Cardiac septum (tissue), 1 donor: ENCODE measurements around the gene ZMYND12. TPM values are rescaled to one million over a fixed set of nuclear protein-coding genes. Genes with fewer than 3 reads are reported as not detected.

ENCODE experiments used
- DNase-seq: peaks from one replicate; pipeline ENCODE4 v3.0.0-alpha.2; 2020; ENCODE audit warnings: low spot score
- intact Hi-C: fragments of 100-400 bp; cut with DNase I; formaldehyde crosslinking; loops from one replicate; pipeline ENCODE4 v1.14.0; 2022
- total RNA-seq: library from RNA; stranded (reverse); fragmentation: NEBNext Ultra II Directional; extraction: Animal tissue kit (Norgen Biotek cat#: 25700); gene quantifications from one replicate; pipeline ENCODE4 v1.2.1, GENCODE V29; 2021
- donor health status: DM: no; HTN: no; CAD: no.

ZMYND12 gene
- total RNA-seq, 1 donor from 2014 or later, result 1.6 TPM

DNA sequence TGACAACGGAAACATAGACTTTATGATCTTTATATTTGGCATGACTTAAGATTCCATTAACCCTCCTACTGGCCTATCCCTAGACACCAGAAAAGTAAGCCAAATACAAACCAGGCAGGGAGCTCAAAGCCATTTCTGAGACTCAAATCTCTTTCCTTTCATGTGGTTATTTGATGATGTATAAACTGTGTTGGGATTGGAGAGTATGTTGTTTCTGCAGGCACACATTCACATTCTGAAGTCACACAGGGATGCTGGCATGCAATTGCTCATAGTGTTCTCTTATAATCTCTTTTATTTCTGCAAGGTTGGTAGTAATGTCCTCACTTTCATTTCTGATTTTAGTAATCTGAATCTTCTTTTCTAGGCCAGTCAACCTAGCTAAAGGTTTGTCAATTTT, 5.8 kb downstream of the ZMYND12 start:
- DNase-seq, result no peak
- intact Hi-C loops, result no loop called here

DNA sequence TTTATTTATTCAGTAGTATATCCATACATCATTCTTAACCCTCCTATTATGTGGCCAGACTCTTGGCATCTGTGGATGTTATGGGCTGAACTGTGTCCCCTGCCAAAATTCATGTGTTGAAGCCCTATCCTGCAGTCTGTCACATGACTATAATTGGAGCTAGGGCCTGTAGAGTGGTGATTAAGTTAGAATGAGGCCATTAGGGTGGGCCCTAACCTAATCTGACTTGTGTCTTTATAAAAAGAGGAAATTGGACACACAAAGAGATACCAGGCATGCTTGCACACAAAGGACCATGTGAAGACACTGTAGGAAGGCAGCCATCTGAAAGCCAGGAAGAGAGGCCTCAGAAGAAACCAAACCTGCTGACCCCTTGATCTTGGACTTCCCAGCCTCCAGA, 6.6 kb downstream of the ZMYND12 start:
- no peak for DNase-seq
- intact Hi-C loops, result no loop called here

DNA sequence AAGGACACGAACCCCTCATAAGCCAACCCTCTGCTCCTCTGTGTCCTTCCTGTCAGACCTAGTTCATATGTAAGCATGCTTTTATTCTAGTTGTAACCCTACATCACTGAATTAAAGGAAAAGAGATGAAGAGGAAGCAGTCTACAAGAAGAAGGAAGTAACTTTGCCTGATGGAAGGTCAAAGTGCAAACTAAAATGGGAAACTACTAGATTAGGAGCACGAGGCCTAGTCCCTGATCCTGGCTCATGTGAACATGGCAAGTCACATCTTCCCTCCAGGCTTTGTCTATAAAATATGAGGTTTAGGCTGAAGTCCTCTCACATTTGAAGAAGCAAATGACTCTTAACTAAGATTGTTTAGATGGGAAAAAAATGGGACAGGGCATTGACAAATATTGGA, 13.2 kb downstream of the ZMYND12 start:
- intact Hi-C loops, result no loop called here
- DNase-seq, result no peak

DNA sequence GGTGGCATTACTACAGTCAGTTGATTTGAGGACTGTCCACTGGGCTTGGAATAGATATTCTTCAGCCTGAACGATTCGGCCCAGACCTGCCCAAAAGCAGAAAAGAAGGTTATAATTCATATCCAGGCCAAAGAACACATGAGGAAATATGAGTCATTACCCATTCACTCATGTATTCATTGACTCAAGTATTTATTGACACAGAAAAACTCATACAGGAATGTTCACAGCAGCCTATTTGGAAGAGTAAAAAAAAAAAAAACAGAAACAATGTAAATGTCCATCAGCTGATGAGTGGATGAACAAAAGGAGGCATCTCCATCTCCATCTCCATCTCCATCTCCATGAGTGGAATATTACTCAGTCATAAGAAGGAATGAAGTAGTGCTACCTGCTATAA, 15.9 kb downstream of the ZMYND12 start:
- no peak for DNase-seq
- intact Hi-C loops, result no loop called here

DNA sequence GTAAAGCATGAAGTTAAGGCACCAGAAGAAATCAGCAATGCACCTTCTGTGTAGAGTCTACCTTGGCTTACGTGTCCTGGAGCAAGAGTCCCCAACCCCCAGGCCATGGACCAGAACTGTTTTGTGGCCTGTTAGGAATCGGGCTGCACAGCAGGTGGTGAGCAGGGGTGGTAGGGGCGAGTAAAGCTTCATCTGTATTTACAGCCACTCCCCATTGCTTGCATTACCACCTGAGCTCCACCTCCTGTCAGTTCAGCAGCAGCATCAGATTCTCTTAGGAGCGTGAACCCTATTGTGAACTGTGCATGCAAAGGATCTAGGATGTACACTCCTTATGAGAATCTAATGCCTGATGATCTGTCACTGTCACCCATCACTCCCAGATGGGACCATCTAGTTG, 21.5 kb downstream of the ZMYND12 start:
- intact Hi-C loops, result no loop called here
- no peak for DNase-seq

DNA sequence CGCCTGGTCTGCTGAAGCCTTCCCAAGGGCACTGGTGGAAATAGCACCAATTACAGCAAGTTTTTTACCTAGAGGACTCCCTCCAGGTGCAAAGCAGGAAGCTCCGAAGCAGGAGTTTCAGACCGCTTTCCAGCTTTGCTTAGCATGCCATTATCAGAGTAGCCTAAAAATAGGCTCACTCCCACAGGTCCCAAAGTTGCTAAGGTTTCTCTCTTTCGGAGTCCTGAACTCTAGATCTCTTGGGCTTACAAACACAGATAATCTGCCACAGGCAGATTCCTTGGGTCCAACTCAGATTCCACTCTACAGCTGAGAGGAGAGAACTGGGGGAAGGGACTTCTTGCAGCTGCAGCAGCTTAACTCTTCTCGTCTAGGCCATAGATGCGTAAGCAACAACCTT, 22.5 kb downstream of the ZMYND12 start:
- no peak for DNase-seq
- intact Hi-C loops, result no loop called here

DNA sequence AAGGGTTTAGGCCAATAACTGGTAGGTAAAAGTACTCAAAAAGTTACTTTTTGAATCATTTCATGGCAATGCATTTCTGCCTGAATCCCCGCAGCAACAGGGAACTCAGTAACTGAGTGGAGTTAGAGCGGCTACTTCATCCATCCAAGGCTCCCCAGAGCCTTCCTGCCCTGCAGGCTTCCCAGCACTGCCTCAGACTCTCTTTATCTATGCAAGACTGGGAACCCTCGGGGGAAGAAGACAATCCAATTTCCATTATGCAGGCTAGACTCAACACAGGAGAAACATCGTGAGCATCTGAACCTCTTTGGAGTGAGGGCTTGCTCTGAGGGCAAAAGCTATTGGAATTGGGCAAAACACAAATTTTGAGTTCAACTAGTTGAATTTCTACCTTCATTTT, 23.1 kb downstream of the ZMYND12 start:
- no peak for DNase-seq
- intact Hi-C loops, result no loop called here

DNA sequence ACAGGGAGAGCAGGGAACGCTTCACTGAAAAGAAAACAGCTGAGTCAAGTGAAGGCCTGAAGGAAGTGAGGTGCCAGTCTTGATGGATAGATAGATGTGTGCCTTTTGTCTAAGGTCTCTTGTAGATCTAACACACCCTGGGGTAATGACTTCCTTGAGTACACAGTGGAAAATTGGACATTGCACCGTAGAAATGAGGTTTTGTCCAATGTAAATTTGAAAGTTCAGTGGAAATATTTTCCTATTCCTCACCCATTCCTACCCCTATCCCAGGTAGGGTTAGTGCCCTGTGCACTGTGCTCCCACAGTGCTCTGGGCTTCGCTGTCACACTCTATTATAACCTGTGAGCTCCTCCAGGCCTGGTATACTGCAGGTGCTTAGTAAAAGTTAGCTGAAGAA, 24.3 kb downstream of the ZMYND12 start:
- intact Hi-C loops, result no loop called here
- DNase-seq, result no peak

DNA sequence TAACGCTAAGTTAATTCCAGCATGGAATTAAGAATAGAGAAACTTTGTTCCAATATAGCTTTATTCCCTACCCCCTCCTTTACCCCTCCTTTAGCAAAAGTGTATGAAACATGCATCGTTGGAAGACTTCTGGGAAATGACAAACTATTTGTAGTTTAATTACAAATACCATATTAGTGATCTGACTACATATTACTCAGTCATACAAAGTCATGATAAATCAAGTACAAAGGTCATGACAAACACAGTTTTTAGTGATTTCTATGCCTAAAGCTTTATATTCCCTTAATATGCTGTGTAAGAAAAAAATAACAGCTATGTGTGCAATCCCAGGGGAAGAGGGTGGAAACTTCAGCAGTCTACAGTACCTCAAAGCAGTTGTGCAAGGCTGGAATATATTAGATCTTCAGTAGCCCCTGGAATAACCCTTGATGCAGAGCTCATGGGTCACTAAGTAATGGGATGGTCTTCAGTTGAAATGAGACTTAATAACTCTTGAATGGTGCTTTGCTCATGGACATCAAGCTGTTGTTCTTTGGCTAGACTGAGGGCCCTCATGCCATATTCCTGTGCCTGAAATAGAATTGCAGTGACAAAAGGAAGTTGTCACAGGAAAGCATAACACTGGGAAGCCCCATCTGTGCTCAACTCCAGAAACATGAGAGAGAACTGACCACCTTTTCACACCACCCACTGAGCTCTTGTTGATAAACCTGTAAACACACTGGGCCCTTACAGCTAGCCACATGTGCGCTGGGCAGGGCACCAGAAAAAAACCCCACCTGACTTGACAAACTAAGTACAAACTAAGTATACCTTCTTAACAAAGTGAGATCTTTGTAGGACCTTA, 25.3 kb downstream of the ZMYND12 start:
- DNase-seq, result no peak
- intact Hi-C loops, result no loop called here

DNA sequence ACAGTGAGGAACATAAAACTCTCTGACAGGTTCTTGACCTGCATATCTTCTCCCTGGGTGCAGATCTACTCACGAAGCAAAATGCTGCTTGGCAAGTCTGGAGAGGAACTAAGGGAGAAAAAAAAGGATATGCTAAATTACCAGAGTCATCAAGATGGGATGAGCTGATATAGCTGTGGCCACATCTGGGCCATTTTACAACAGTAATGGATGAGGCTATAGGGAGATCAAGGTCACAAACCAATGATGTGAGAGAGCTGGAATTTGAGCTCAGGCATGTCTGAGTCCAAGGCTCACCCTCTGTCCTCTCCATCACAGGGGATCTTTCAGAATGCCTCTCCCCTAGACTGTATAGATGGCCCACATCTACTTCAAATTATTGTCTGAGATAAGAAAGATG, 26.2 kb downstream of the ZMYND12 start:
- intact Hi-C loops, result no loop called here
- DNase-seq, result no peak

DNA sequence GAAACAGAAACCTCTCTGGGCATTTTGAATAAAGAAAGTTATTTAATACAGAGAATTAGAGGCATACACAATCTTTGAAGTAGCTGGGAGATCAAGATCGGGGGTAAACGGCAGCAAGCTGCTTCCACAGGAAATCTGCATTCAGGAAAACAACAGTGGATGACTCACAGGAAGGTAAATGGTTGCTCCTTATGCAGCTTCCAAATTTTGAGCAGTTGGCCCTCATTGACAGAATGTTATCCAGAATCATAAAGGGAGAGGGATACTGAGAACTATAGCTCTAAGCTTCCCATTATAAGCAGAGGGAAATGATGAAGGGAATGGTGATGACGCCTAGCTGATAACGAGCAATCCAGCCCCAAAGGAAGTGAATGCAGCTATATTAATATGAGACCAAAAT, 28.6 kb downstream of the ZMYND12 start:
- intact Hi-C loops, result no loop called here
- DNase-seq, result no peak

DNA sequence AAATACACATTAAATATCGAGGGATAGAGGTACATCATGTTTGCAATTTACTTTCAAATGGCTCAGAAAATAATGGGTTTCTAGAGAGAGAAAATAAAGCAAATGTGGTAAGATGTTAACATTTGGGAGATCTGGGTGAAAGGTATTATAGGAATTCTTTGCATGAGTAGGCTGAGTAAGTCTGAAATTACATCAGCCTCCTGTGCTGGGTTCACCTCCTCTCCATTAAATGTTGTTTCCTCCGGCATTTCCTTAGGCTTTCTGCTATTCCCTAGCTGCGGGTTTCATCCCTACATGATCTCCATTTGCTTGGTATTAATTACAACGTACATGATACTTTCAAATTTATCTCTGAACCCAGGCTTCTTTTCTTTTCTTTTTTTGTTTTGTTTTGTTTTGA, 31.6 kb downstream of the ZMYND12 start:
- no peak for DNase-seq
- intact Hi-C loops, result no loop called here

DNA sequence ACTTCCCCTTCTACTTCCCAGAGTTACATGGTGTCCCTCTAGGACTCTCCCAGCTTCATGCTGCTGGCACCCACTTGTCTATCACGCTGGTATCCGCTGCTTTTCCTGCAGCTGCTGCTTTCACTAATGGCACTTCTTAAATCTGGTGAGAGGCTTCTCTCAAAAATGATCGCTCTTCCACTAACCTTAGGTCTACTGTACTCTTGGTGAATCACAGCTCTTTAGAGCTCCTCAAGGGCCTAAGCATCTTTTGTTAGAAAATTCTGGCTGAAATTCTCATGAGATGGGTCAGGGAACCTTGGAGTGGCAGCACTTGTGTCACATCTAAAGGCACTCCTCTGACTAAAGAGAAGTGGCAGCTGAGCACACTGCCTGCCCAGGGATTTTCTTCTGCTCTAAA, 32.1 kb downstream of the ZMYND12 start:
- intact Hi-C loops, result no loop called here
- no peak for DNase-seq

DNA sequence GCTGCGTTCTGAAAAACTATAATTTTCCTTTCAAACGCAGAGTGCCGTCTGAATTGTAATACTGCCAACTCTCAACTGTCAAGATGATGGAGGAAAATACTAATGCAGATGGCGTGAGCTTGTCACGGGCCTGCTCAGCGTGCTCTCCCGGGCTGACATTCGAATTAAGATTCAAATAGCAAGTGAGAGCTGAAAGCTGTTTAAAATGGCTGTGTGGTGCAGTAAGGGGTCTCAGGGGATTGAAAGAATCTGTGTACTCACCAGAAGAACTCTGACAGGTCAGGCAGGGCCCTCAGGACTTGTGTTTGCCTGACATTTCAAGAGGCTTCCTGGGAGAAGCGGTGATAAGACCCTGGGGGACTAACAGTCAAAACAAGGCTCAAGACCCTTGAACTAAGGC, 33.1 kb downstream of the ZMYND12 start:
- no peak for DNase-seq

DNA sequence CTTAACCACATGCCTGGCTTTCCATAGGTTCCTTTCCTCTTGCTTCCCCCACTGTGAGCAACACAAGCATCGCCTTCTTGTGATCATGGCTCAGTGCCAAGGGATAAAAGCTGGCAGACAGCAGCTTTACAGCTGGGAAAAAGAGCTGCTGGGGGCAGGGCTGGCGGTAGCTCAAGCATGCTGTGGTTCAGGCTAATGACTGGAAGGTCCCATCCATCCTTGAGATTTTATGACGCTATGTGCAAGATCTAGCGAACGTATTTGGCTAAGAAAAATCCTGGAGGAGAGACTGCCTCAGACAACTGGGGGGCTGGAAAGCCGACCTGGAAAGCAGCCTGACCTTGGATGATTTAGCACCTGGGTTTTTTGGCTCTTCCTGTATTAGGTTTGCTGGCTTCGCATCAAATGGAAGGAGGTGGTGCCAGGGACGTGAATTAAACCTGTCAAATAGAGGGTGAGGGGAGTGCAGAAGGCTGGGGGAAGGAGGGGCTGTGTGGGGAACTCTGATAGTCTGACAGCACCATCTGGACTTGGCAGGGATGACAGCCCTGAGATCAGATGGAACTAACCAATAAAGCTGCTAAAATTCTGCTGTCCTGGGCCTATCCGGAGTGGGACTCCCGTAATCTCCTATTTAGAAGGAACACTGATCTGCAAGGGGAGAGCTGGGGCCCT, 34.8 kb downstream of the ZMYND12 start:
- no peak for DNase-seq
- intact Hi-C loops, result no loop called here

More for the DNA sequence above, 33.1 kb downstream of the ZMYND12 start:
- intact Hi-C loops, result no loop called here

DNA sequence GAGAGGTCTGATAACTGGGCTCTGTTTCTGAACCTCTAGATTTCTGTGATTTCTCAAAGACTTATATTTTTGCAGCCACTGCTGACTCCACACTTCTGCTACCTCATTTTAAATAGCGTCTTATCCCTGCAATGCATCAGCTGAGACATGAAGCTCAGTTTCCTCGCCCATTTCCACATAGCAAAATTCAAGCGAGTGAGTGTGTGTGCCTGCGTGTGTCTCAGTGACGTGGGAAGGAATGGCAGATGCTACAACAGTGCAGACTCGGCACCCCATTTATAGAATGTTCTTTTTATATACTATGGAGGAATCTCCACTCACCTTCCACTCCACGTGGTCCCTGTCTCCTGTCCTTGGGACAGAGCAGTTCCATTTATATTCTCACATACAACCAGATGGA, 35.7 kb downstream of the ZMYND12 start:
- intact Hi-C loops, result no loop called here
- no peak for DNase-seq

DNA sequence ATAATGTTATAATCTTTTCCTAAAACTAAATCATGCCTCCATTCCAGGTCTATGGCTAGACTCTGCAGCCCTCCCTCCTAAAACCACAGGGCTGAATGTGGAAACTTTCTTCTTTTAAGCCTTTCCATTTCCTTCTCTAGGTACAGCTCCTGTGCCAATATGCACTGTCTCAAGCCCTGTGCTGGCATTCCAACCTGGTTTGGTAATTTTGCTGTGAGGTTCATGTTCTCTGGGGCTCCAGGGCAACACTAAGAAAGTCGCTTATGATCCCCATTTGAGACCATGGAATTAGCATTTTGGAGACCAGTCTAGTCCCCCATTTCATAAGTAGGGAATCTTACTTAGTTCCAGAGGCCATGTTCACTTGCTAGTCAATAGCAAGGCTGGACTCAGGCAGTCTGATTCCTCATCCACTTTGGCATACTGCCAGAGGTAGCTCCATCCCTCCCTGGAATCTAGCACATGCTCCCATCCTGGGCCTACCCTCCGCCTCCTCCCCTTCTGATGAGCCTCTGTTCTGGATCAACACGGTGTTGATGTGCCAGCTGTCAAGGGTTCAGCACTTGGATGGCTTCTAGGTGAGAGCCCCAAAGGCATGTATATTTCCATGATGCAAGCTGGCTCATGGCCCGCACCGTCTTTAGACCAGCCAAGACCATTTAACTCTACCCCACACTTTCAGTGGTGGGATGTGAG, 36.5 kb downstream of the ZMYND12 start:
- intact Hi-C loops, result no loop called here
- peak; percentile 82 for DNase-seq

DNA sequence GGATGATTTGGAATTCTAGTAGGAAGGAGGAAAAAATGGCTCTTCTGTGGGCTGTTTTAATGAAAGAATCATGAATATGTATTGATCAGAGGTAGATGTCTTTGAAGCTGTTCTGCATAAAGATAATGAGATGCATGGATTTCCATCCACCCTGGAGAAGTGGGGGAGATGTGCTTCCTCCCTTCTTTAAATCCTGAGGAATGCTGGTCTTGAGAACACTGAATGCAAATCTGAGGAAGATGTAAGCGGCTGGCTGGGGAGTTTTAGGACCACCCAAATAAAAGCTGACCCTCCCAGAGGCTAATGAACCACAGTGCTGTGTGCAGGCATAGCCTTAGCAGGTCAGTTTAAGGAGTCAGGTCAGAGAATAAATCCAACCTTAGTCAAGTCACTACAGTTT, 37.3 kb downstream of the ZMYND12 start:
- DNase-seq, result no peak
- intact Hi-C loops, result no loop called here

DNA sequence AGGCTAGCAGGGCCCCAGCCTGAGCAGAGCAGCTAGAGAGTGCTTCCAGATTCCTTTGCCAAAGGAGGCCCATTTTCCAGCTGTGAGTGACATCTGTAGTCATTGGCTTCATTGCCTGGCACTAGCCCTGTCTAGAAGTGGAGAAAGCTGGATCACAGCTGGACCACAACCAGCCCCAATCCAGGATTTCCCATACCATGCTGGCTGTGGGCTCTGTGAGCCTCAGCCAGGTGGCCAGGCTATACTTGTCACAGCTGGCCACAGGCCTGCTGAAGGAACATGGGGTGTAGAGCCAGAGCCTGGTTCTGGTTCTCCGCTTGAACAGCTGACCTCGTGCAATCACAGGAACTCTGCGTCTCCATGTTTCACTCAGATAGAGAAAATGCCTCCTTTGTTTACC, 38.7 kb downstream of the ZMYND12 start:
- intact Hi-C loops, result no loop called here
- DNase-seq, result no peak

DNA sequence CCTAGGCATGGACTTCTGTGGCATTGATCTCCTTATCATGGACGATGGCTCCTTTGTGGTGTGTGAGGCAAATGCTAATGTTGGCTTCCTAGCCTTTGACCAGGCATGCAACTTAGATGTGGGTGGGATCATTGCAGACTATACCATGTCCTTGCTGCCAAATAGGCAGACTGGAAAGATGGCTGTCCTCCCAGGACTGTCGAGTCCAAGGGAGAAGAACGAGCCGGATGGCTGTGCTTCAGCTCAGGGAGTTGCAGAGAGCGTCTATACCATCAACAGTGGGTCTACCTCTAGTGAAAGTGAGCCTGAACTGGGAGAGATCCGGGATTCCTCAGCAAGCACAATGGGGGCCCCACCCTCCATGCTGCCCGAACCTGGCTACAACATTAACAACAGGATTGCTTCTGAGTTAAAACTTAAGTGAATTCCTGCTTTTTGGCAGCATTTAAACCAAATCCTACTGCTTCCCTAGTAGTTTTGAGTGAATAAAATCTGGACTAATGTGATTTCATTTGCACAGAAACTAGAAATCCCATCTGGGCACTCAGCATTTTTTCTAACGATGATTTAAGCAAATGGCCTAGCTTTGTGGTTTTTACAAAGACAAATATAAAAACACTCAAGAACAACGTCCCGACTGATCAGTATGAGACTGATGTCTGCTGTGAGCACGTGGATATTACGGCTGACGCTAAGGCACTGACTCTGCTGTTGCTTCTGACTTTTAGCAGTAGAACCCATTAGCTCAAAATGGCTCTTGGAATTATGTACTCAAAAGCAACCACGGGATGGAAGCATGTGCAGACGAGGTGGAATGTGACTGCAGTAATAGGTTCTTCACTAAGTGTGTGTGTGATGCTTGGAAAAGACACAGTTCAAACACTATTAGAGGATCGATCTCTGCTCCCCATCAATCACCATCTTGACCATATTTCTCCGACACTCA, 41.0 kb downstream of the ZMYND12 start:
- intact Hi-C loops, result no loop called here
- DNase-seq, result no peak
